KMS-11 (cell line): ENCODE results near the gene RAB36.
"Not testable (repeated sequence)": the region's sequence is repeated elsewhere in the genome, so short reads cannot be mapped to it uniquely, and the experiment has no call there.

ENCODE experiments used
- H2AFZ ChIP-seq: fragments of 200-600 bp; sonication (generic); 2 replicates; pipeline ENCODE4 v1.6.1; 2016; ENCODE audit warnings: antibody characterized with exemption, mixed run types, low read depth
- H3K27ac ChIP-seq: fragments of 200-600 bp; sonication (generic); 2 replicates; pipeline ENCODE4 v1.6.1; 2016; ENCODE audit warnings: mild to moderate bottlenecking, mixed run types
- H3K27me3 ChIP-seq: fragments of 200-600 bp; sonication (generic); 2 replicates; pipeline ENCODE4 v1.6.1; 2017; ENCODE audit warnings: mild to moderate bottlenecking, low read depth, mixed run types, moderate library complexity; ENCODE audit not compliant: insufficient read depth
- H3K36me3 ChIP-seq: fragments of 200-600 bp; sonication (generic); 2 replicates; pipeline ENCODE4 v1.6.1; 2017; ENCODE audit warnings: mild to moderate bottlenecking, mixed run types; ENCODE audit not compliant: insufficient read depth
- H3K4me1 ChIP-seq: fragments of 200-600 bp; sonication (generic); 2 replicates; pipeline ENCODE4 v1.6.1; 2016; ENCODE audit warnings: mild to moderate bottlenecking, low read depth, mixed run types; ENCODE audit not compliant: poor library complexity, severe bottlenecking
- H3K4me2 ChIP-seq: fragments of 200-600 bp; sonication (generic); 2 replicates; pipeline ENCODE4 v1.7.0; 2016; ENCODE audit warnings: mild to moderate bottlenecking, mixed run types
- H3K4me3 ChIP-seq: fragments of 200-600 bp; sonication (generic); IDR thresholded peaks from 2 replicates; pipeline ENCODE4 v1.6.1; 2017; ENCODE audit warnings: low read depth, low read length, mixed read lengths; ENCODE audit not compliant: insufficient read depth
- H3K79me2 ChIP-seq: fragments of 200-600 bp; sonication (generic); 2 replicates; pipeline ENCODE4 v1.6.1; 2016; ENCODE audit warnings: low read depth, mixed run types; ENCODE audit not compliant: insufficient read depth
- H3K9ac ChIP-seq: fragments of 200-600 bp; sonication (generic); 2 replicates; pipeline ENCODE4 v1.6.1; 2016; ENCODE audit warnings: mild to moderate bottlenecking, mixed run types
- H4K20me1 ChIP-seq: fragments of 200-600 bp; sonication (generic); 2 replicates; pipeline ENCODE4 v1.6.1; 2016; ENCODE audit warnings: mild to moderate bottlenecking, mixed run types; ENCODE audit not compliant: insufficient read depth
- TF ChIP-seq, protein P1 (sequence below): fragments of 200-600 bp; sonication (generic); conservative IDR thresholded peaks from 2 replicates; pipeline ENCODE4 v1.6.1; 2017; ENCODE audit warnings: low read depth, mild to moderate bottlenecking, antibody characterized with exemption, low read length, moderate library complexity, mixed read lengths

The RAB36 gene

DNA sequence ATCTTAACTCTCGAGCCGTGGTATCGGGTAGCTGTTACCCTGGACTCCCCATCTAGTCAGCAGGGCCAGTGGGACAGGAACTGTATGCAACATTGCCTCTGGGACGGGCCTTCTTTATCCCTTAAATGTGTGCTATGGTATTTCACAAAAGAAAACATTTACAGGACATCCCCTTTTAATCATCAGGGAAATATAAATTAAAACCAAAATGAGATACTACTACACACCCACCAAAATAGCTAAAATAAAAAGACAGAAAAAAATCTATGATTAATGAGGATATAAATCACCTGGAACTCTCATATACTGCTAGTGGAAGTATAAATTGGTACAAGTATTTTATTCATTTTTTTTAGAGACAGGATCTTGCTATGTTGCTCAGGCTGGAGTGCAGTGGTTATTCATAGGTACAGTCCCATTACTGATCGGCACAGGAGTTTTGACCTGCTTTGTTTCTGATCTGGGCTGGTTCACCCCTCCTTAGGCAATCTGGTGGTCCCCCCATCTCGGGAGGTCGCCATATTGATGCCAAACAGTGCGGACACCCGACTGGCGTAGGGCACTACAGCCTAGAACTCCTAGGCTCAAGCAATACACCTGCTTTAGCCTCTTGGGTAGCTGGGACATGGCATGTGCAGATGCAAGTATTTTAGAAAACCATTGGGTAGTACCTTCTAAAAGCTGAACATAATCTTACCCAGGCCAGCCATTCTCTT is 12.7 kb upstream of the RAB36 start:
- H3K4me2 ChIP-seq, result no peak overlapping the region
- no peaks in the 10 kb centered on the region for H3K27me3 ChIP-seq
- TF ChIP-seq, protein P1, sequence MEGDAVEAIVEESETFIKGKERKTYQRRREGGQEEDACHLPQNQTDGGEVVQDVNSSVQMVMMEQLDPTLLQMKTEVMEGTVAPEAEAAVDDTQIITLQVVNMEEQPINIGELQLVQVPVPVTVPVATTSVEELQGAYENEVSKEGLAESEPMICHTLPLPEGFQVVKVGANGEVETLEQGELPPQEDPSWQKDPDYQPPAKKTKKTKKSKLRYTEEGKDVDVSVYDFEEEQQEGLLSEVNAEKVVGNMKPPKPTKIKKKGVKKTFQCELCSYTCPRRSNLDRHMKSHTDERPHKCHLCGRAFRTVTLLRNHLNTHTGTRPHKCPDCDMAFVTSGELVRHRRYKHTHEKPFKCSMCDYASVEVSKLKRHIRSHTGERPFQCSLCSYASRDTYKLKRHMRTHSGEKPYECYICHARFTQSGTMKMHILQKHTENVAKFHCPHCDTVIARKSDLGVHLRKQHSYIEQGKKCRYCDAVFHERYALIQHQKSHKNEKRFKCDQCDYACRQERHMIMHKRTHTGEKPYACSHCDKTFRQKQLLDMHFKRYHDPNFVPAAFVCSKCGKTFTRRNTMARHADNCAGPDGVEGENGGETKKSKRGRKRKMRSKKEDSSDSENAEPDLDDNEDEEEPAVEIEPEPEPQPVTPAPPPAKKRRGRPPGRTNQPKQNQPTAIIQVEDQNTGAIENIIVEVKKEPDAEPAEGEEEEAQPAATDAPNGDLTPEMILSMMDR, result no peak
- H3K27ac ChIP-seq, result no peak overlapping the region
- no peaks in the 10 kb centered on the region for H3K36me3 ChIP-seq
- H3K4me1 ChIP-seq, result peaks cover 57% of the 10 kb centered on the region
- no peak overlapping the region for H3K9ac ChIP-seq
- H3K4me3 ChIP-seq, result no peak overlapping the region
- H4K20me1 ChIP-seq, result no peaks in the 10 kb centered on the region
- H3K79me2 ChIP-seq, result no peaks in the 10 kb centered on the region
- no peak overlapping the region for H2AFZ ChIP-seq

- TF ChIP-seq, protein P1, result no peak
- no peak overlapping the region for H3K4me2 ChIP-seq
- no peak overlapping the region for H2AFZ ChIP-seq
- H3K4me1 ChIP-seq, result peaks cover 59% of the 10 kb centered on the region
- H3K27me3 ChIP-seq, result no peaks in the 10 kb centered on the region
- no peaks in the 10 kb centered on the region for H4K20me1 ChIP-seq
- no peaks in the 10 kb centered on the region for H3K79me2 ChIP-seq
- no peak overlapping the region for H3K9ac ChIP-seq
- H3K36me3 ChIP-seq, result no peaks in the 10 kb centered on the region
- H3K4me3 ChIP-seq, result no peak overlapping the region
- no peak overlapping the region for H3K27ac ChIP-seq
These were observed 11.4 kb upstream of the RAB36 start for GRCh38 chr22:23133922-23134321.

DNA sequence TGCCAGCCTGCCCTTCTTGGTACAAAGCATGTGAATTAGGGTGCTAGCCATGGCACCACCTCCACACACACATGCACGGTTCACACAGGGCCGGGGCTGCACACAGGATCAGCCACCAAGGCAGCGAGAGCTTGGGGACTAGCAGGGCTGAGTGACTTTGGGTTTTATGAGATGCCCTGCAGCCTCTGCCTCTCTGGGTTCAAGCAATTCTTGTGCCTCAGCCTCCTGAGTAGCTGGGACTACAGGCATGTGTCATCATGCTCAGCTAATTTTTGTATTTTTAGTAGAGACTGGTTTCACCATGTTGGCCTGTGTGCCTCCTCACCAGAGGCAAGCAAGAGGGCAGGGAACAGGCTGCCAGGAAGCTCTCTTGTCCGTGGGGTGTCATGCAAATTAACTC is 8.3 kb upstream of the RAB36 start:
- Histone ChIP-seq H2AFZ (peak overlapping the region; percentile 44; the same call in 1 of the 2 replicates), H3K27ac (peak overlapping the region; percentile 95), H3K9ac (peak overlapping the region; percentile 58), H3K4me1 (peaks cover 78% of the 10 kb centered on the region), H3K4me2 (peak overlapping the region; percentile 79)
- not testable (repeated sequence) for H3K4me3 ChIP-seq, H3K79me2 ChIP-seq, H3K27me3 ChIP-seq, H3K36me3 ChIP-seq, H4K20me1 ChIP-seq

DNA sequence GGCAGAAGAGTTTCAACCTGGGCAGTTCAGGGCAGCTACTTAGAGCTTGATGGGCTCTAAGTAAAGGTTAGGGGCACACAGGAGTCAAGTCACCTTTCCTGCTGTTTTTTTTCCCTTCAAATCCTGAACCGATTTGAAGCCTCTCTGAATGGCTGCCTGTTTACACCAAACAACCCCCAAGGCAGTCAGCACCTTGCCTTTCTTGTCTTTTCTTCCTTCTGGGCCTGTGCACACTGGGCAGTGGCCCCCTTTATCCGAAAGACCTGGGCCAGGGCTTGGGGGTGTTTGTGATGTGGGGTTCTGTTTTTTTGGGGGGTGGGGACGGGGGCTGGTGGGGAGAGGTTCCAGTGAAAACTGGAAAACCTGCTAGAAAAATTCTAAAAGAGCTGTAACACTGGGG is 7.8 kb upstream of the RAB36 start:
- Histone ChIP-seq H3K4me1 (peaks cover 81% of the 10 kb centered on the region), H3K4me2 (peak overlapping the region; percentile 79), H4K20me1 (no peaks in the 10 kb centered on the region), H3K27me3 (no peaks in the 10 kb centered on the region), H3K79me2 (no peaks in the 10 kb centered on the region), H3K9ac (peak overlapping the region; percentile 58), H3K27ac (peak overlapping the region; percentile 95), H3K36me3 (no peaks in the 10 kb centered on the region), H2AFZ (peak overlapping the region; percentile 44; the same call in 1 of the 2 replicates), H3K4me3 (no peak overlapping the region)
- TF ChIP-seq, protein P1, result no peak

DNA sequence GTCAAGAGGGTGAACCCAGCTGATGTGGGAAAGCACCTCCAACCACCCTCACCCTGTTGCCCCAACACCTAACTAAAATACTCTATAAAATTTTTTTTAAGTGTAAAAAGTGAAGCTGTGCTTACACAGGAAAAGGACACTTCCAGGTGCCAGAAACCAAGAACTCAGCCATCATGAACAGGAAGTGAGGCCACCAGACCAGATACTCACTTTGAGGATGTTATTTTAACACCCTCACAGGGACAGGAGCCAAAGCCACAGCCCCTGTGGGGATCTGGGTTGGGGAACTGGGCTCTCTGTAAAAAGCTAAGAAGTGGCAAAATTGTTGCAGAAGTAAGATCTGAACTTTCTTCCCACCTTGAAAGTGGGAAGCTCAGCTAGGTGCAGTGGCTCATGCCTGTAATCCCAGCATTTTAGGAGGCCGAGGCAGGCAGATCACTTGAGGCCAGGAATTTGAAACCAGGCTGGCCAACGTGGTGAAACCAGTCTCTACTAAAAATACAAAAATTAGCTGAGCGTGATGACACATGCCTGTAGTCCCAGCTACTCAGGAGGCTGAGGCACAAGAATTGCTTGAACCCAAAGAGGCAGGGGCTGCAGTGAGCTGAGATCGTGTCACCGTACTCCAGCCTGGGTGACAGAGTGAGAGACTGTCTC is 7.2 kb upstream of the RAB36 start:
- no peak overlapping the region for H3K4me3 ChIP-seq
- no peaks in the 10 kb centered on the region for H3K79me2 ChIP-seq
- H3K36me3 ChIP-seq, result no peaks in the 10 kb centered on the region
- H2AFZ ChIP-seq, result peak overlapping the region; percentile 14; the same call in 1 of the 2 replicates
- TF ChIP-seq, protein P1, result no peak
- H3K4me2 ChIP-seq, result peak overlapping the region; percentile 79
- H3K27me3 ChIP-seq, result no peaks in the 10 kb centered on the region
- no peaks in the 10 kb centered on the region for H4K20me1 ChIP-seq
- peaks cover 86% of the 10 kb centered on the region for H3K4me1 ChIP-seq
- peak overlapping the region; percentile 58 for H3K9ac ChIP-seq
- H3K27ac ChIP-seq, result peak overlapping the region; percentile 95
